HEK293T (cell line): ENCODE measurements around the gene NCKAP5L.

Source experiments
- CTCF ChIA-PET: fragments of 350-600 bp; formaldehyde crosslinking; extraction: SDS; loops from one replicate; lab custom pipeline; 2021; ENCODE audit warnings: antibody characterized with exemption, inconsistent platforms; lab: Yijun Ruan, JAX
- POLR2A ChIA-PET: fragments of 350-600 bp; formaldehyde crosslinking; extraction: SDS; loops from one replicate; lab custom pipeline; 2020; ENCODE audit warnings: antibody characterized with exemption, inconsistent platforms; lab: Yijun Ruan, JAX
- DNase-seq: peaks from one replicate; pipeline ENCODE4 v3.0.0; 2012; ENCODE audit warnings: mixed read lengths; ENCODE audit errors: extremely low spot score
- ARNT ChIP-seq: fragments of 450-650 bp; IDR thresholded peaks from 2 replicates; pipeline ENCODE4 v1.6.1; 2017; ENCODE audit warnings: mild to moderate bottlenecking
- BHLHE40 ChIP-seq: fragments of 450-650 bp; IDR thresholded peaks from 2 replicates; pipeline ENCODE4 v1.6.1; 2016; ENCODE audit warnings: mild to moderate bottlenecking, moderate library complexity, borderline replicate concordance
- CTBP1 ChIP-seq: fragments of 450-650 bp; IDR thresholded peaks from 2 replicates; pipeline ENCODE4 v1.6.1; 2016; ENCODE audit warnings: borderline replicate concordance
- ELF4 ChIP-seq: fragments of 450-650 bp; IDR thresholded peaks from 2 replicates; pipeline ENCODE4 v1.6.1; 2017; ENCODE audit warnings: antibody characterized with exemption
- FOXA1 ChIP-seq: fragments of 450-650 bp; IDR thresholded peaks from 2 replicates; pipeline ENCODE4 v1.6.1; 2016; ENCODE audit warnings: mild to moderate bottlenecking
- FOXK2 ChIP-seq: fragments of 450-650 bp; IDR thresholded peaks from 2 replicates; pipeline ENCODE4 v1.6.1; 2016; ENCODE audit warnings: mild to moderate bottlenecking
- FOXM1 ChIP-seq: fragments of 450-650 bp; IDR thresholded peaks from 2 replicates; pipeline ENCODE4 v1.6.1; 2017; ENCODE audit warnings: mild to moderate bottlenecking, borderline replicate concordance
- HDGF ChIP-seq: fragments of 450-650 bp; IDR thresholded peaks from 2 replicates; pipeline ENCODE4 v1.6.1; 2017; ENCODE audit warnings: antibody characterized with exemption, borderline replicate concordance
- L3MBTL2 ChIP-seq: fragments of 450-650 bp; conservative IDR thresholded peaks from 2 replicates; pipeline ENCODE4 v1.6.1; 2016; ENCODE audit warnings: mild to moderate bottlenecking
- LEF1 ChIP-seq: fragments of 450-650 bp; IDR thresholded peaks from 2 replicates; pipeline ENCODE4 v1.6.1; 2017; ENCODE audit warnings: mild to moderate bottlenecking, borderline replicate concordance
- NFRKB ChIP-seq: fragments of 450-650 bp; IDR thresholded peaks from 2 replicates; pipeline ENCODE4 v1.6.1; 2016; ENCODE audit warnings: mild to moderate bottlenecking, moderate library complexity
- SP1 ChIP-seq: fragments of 450-650 bp; IDR thresholded peaks from 2 replicates; pipeline ENCODE4 v1.6.1; 2017
- SUZ12 ChIP-seq: fragments of 450-650 bp; IDR thresholded peaks from 2 replicates; pipeline ENCODE4 v1.6.1; 2016; ENCODE audit warnings: mild to moderate bottlenecking
- TARDBP ChIP-seq: fragments of 450-650 bp; IDR thresholded peaks from 2 replicates; pipeline ENCODE4 v1.6.1; 2016
- ZNF384 ChIP-seq: fragments of 450-650 bp; IDR thresholded peaks from 2 replicates; pipeline ENCODE4 v1.6.1; 2016
- TF ChIP-seq, protein P1 (sequence below): fragments of 450-650 bp; IDR thresholded peaks from 2 replicates; pipeline ENCODE4 v1.6.1; 2016

Gene NCKAP5L

DNA sequence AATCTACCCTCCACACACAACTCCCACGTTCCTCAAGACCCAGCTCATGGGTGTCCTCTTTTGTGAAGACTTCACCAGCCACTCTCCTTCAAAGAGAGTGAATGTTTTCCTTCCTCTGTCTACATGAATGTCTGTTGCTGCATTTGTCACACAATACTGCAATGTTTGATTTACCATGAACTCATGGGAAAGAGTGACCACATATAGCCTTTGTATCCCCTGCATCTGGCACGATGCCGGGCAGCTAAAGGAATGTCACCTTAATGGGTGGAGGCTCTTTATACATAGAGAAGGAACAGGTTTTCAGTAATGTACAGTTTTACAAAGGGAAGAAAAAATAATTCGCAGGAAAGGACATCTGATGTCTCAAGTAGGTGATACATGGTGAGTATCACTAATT lies 26.8 kb upstream of the NCKAP5L start:
- ChIA-PET CTCF (interaction anchor here (1.2 kb wide), 1 partner anchor 12 kb away, joined by 4 read pairs; no protein-coding TSS in a partner anchor), POLR2A (interaction anchor here (2.4 kb wide), 1 partner anchor 12 kb away, joined by 7 read pairs; the partner anchor contains the start of gene BCDIN3D)
- TF ChIP-seq FOXM1 (no peak), FOXK2 (no peak), TARDBP (no peak), NFRKB (no peak), LEF1 (no peak), ARNT (no peak), HDGF (no peak), SUZ12 (no peak), L3MBTL2 (no peak), BHLHE40 (no peak), ELF4 (no peak), CTBP1 (no peak), SP1 (no peak), FOXA1 (no peak), ZNF384 (no peak)
- TF ChIP-seq, protein P1, sequence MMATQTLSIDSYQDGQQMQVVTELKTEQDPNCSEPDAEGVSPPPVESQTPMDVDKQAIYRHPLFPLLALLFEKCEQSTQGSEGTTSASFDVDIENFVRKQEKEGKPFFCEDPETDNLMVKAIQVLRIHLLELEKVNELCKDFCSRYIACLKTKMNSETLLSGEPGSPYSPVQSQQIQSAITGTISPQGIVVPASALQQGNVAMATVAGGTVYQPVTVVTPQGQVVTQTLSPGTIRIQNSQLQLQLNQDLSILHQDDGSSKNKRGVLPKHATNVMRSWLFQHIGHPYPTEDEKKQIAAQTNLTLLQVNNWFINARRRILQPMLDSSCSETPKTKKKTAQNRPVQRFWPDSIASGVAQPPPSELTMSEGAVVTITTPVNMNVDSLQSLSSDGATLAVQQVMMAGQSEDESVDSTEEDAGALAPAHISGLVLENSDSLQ: no peak
- no peak for DNase-seq

DNA sequence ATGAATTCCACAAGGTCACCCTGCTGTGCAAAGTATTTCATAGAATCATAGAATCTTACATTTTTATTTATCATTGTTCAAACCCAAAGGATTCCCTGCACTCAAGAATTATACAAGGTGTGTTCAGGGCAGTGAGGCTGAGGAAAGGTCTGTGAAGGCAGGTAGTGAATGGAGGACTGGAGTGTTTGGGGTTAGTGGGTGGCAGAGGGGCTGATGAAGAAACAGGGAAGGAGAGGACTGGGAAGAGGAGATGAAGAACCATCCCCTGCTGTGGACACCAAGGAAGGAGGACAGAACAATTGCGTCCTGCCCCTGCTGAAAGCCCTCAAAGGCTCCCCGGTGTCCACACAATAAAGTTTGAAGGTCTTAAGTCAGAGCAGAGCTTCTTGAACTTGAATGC lies 25.5 kb upstream of the NCKAP5L start:
- ChIA-PET CTCF (no interaction called here), POLR2A (interaction anchor here (2.4 kb wide), 1 partner anchor 10 kb away, joined by 7 read pairs; the partner anchor contains the start of gene BCDIN3D)
- DNase-seq: no peak
- TF ChIP-seq SUZ12 (no peak), HDGF (no peak), L3MBTL2 (no peak), LEF1 (no peak), FOXM1 (no peak), CTBP1 (no peak), TARDBP (no peak)
- TF ChIP-seq, protein P1: no peak

DNA sequence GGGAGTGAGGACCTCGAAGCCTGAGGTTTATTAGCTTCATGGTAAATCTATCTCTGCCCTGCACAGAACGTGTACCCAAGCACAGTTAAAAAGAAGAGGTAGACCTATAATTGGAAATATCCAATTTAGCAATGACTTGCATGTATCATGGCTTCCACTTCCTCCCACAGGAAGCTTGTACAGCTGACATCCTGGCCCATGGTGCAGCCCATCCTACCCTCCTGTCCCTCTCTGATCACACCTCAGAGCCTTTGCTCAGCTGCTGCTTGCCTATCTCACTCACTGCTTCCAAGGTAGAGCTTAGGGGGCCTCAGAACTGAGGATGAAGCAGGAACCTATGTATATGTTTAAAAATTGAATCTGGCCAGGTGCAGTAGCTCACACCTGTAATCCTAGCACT lies 18.9 kb upstream of the NCKAP5L start:
- DNase-seq: no peak
- TF ChIP-seq SP1 (no peak), ARNT (no peak), L3MBTL2 (no peak), FOXA1 (no peak), TARDBP (no peak), NFRKB (no peak), FOXM1 (no peak)
- TF ChIP-seq, protein P1: no peak
- POLR2A ChIA-PET: no interaction called here
- CTCF ChIA-PET: interaction anchor here (1.2 kb wide), 1 partner anchor 70 kb away, joined by 3 read pairs; no protein-coding TSS in a partner anchor

DNA sequence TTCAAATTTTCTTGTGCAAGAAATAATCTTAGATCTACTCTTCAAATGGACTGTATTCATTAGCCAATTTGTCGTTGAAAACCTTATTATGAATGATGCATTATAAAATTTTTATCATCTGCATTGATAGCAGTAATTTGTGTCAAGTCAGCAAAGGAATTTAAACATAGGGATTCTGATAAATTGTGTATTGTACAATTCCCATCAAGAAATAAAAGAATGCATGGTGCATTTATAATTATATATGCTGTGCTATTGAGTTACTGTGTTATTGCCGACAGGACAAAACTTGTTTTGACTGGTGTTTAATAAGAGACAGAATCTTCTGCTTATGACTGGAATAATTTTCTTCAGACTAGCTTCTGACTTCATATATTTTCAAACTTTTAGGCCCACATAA lies 17.8 kb upstream of the NCKAP5L start:
- POLR2A ChIA-PET: no interaction called here
- TF ChIP-seq FOXK2 (no peak), ELF4 (no peak), SUZ12 (no peak), FOXA1 (no peak), ARNT (no peak), SP1 (no peak), LEF1 (no peak), L3MBTL2 (no peak), NFRKB (no peak), ZNF384 (no peak), CTBP1 (no peak)
- TF ChIP-seq, protein P1: no peak
- CTCF ChIA-PET: no interaction called here
- DNase-seq: no peak

DNA sequence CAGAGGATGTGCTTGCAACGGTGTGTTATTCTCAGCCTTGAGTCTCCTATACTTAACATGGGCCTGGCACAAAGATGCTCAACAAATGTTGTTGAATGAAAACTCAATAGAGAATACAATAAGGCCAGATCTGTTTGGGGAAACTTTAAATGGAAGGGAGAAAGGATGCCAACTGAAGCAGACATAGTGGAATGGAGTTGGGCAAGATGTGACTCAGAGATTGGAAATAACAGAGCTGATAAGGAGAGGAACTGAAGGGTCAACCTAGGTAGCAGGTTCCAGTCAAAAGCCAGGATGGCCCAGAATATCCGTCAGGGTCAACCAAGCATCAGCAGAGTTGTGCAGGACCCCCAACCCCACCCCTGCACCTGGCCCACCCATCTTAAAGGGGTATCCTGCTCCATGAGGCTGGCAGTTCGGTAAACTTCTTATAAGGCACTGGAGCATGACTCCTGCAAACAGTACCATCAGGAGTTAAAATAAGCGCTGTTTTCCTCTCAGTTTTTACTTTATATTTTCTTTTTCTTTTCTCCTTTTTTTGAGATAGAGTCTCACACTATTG lies 15.7 kb upstream of the NCKAP5L start:
- ChIA-PET POLR2A (interaction anchor here (1.0 to 3.6 kb wide), 12 partner anchors 11 to 323 kb away, joined by 3 to 18 read pairs (median 6); partner anchors contain the start of genes CERS5 and NCKAP5L), CTCF (interaction anchor here (1.1 kb wide), 1 partner anchor 196 kb away, joined by 4 read pairs; no protein-coding TSS in a partner anchor)

DNA sequence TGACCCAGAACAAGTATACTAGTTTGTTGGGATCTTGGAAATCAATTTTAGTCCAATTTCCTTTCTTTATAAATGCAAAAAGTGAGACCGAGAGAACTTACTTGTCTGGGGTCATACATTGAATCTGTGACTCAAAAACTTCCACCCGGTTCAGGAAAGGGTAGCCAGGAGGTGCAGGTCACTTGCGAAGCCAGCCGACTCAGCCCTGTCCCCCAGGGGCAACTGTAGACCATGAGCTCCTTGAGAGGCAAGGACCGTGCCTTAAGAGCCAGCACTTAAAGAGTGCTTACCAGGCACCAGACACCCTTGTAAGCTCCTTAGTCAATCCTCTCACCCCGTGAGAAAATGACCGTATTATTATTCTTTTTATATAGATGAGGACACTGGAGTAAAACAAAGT lies 15.2 kb upstream of the NCKAP5L start:
- ChIA-PET POLR2A (interaction anchor here (0.7 to 3.6 kb wide), 27 partner anchors 8 to 324 kb away, joined by 3 to 18 read pairs (median 4); partner anchors contain the start of genes CERS5, NCKAP5L and TMBIM6), CTCF (interaction anchor here (0.6 to 1.2 kb wide), 6 partner anchors 23 to 663 kb away, joined by 3 to 4 read pairs (median 3); no protein-coding TSS in a partner anchor)

More for the DNA sequence above, 15.7 kb upstream of the NCKAP5L start:
- DNase-seq: no peak
- no peak for TF ChIP-seq FOXK2
- TF ChIP-seq LEF1: no peak

More for the DNA sequence above, 15.2 kb upstream of the NCKAP5L start:
- no peak for DNase-seq
- no peak for TF ChIP-seq ARNT
- no peak for TF ChIP-seq FOXK2
- TF ChIP-seq FOXM1: no peak
- TF ChIP-seq CTBP1: no peak
- TF ChIP-seq, protein P1: no peak
- TF ChIP-seq ZNF384: no peak
- TF ChIP-seq FOXA1: no peak
